Ishikawa (cell line): Measurements from ENCODE around the gene NPAS1.

Experiments used
- EP300 ChIP-seq: IDR thresholded peaks from 2 replicates; pipeline ENCODE4 v1.6.1; 2012; ENCODE audit warnings: borderline replicate concordance
- TCF12 ChIP-seq: IDR thresholded peaks from 2 replicates; pipeline ENCODE4 v1.6.1; 2012; ENCODE audit warnings: low read depth
- ZBTB7A ChIP-seq: IDR thresholded peaks from 2 replicates; pipeline ENCODE4 v1.6.1; 2012; ENCODE audit warnings: low read depth
- TF ChIP-seq, protein P1 (sequence below): IDR thresholded peaks from 2 replicates; pipeline ENCODE4 v1.6.1; 2012; ENCODE audit warnings: low read depth, mild to moderate bottlenecking

GRCh38 chr19:46999878-47000277, 19.8 kb upstream of the NPAS1 start:
- TF ChIP-seq, protein P1, sequence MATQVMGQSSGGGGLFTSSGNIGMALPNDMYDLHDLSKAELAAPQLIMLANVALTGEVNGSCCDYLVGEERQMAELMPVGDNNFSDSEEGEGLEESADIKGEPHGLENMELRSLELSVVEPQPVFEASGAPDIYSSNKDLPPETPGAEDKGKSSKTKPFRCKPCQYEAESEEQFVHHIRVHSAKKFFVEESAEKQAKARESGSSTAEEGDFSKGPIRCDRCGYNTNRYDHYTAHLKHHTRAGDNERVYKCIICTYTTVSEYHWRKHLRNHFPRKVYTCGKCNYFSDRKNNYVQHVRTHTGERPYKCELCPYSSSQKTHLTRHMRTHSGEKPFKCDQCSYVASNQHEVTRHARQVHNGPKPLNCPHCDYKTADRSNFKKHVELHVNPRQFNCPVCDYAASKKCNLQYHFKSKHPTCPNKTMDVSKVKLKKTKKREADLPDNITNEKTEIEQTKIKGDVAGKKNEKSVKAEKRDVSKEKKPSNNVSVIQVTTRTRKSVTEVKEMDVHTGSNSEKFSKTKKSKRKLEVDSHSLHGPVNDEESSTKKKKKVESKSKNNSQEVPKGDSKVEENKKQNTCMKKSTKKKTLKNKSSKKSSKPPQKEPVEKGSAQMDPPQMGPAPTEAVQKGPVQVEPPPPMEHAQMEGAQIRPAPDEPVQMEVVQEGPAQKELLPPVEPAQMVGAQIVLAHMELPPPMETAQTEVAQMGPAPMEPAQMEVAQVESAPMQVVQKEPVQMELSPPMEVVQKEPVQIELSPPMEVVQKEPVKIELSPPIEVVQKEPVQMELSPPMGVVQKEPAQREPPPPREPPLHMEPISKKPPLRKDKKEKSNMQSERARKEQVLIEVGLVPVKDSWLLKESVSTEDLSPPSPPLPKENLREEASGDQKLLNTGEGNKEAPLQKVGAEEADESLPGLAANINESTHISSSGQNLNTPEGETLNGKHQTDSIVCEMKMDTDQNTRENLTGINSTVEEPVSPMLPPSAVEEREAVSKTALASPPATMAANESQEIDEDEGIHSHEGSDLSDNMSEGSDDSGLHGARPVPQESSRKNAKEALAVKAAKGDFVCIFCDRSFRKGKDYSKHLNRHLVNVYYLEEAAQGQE = no peak
- TF ChIP-seq ZBTB7A = no peak
- no peak for TF ChIP-seq EP300
- TF ChIP-seq TCF12 = no peak
